Ovary (tissue), 9 donors: ENCODE measurements around the gene BCL2A1. TPM values are rescaled to one million over a fixed set of nuclear protein-coding genes. Genes with fewer than 3 reads are reported as not detected.

Experiments
- DNase-seq, 5 donors: peaks; one replicate each; pipeline ENCODE4 v3.0.0-alpha.2; 2019 to 2020
- H3K27ac ChIP-seq, 2 donors: fragments of 200-600 bp; one replicate each; pipeline versions ENCODE4 v1.5.1 to v1.8.0; 2019 to 2022
- H3K27me3 ChIP-seq: fragments of 200-600 bp; one replicate; pipeline ENCODE4 v1.8.0; 2022
- H3K36me3 ChIP-seq: fragments of 200-600 bp; sonication (generic); one replicate; pipeline ENCODE4 v1.5.1; 2019
- H3K4me1 ChIP-seq: one replicate; pipeline ENCODE4 v1.8.1; 2013; ENCODE audit warnings: mild to moderate bottlenecking, moderate library complexity; ENCODE audit not compliant: insufficient read depth
- H3K4me3 ChIP-seq: fragments of 200-600 bp; sonication (generic); one replicate; pipeline ENCODE4 v1.5.1; 2017
- H3K9me3 ChIP-seq, 2 donors: fragments of 200-600 bp in 1 of 2; sonication (generic) in 1 of 2; one replicate each; pipeline versions ENCODE4 v1.5.1 to v1.8.1; 2013 to 2019; ENCODE audit warnings: mild to moderate bottlenecking in 1 of 2, moderate library complexity in 1 of 2
- CTCF ChIP-seq, 3 donors: fragments of 450-650 bp in 2 of 3; fragments of 200-600 bp in 1 of 3; IDR thresholded peaks; one replicate each; pipeline versions ENCODE4 v1.5.1 to v1.8.0; 2016 to 2022; ENCODE audit warnings: antibody characterized with exemption in 3 of 3, mild to moderate bottlenecking in 1 of 3
- EP300 ChIP-seq: sonication (generic); formaldehyde crosslinking; IDR thresholded peaks from one replicate; pipeline ENCODE4 v1.6.1; 2017; ENCODE audit warnings: antibody characterized with exemption
- POLR2A ChIP-seq: fragments of 450-650 bp; IDR thresholded peaks from one replicate; pipeline ENCODE4 v1.6.1; 2017; ENCODE audit warnings: antibody characterized with exemption, mild to moderate bottlenecking, moderate library complexity
- WGBS, 3 donors: extraction: QIAGEN DNeasy Blood & Tissue Kit in 1 of 3; methylation state at CpG; one replicate each; pipeline versions ENCODE4 v1.1.5 to v1.1.7; 2013 to 2017; 5-methylcytosine and 5-hydroxymethylcytosine counted together
- intact Hi-C, 4 donors: fragments of 100-400 bp; cut with DNase I; formaldehyde crosslinking; loops; one replicate each; pipeline versions ENCODE4 v1.11.0 to v1.15.1; 2022 to 2023
- polyA plus RNA-seq, 2 donors: library from polyadenylated mRNA; stranded (reverse); fragments of 200-250 nt in 1 of 2; fragments of 350-450 nt in 1 of 2; fragmentation: Illumina TruSeq in 1 of 2; extraction: RNeasy Lipid Tissue Mini Kit (QIAGEN cat#74804) in 1 of 2; gene quantifications; one replicate each; pipeline ENCODE4 v1.2.3, GENCODE V29; 2013 to 2014
- total RNA-seq, 7 donors: library from RNA; depleted of rRNA in 2 of 7; stranded (reverse); fragments of >200 nt in 2 of 7; fragmentation: NEBNext Ultra II Directional in 3 of 7; extraction: Animal tissue kit (Norgen Biotek cat#: 25700) in 3 of 7; gene quantifications; one replicate each; pipeline versions ENCODE4 v1.1.0 to v1.2.4, GENCODE V29; 2016 to 2023
- donor health status: DM: no; HTN: no; CAD: no; lungs with moderate emphysema.
- donor health status: DM: no; HTN: no; CAD: no.
- donor health status: Bipolar disorder and iron deficiency.
- donor health status: DM: yes; HTN: yes; CAD: no.
- donor health status: DM: no; HTN: no; CAD: no.
- donor health status: DM: yes; HTN: yes; CAD: no.

The BCL2A1 gene
- total and polyA plus RNA-seq, 9 donors: 0.48 to 4.0 (median 1.2) TPM; not detected in 1

GRCh38 chr15:79969146-79969545 lies 1.9 kb downstream of the BCL2A1 start:
- Histone ChIP-seq H3K4me1 (no peaks in the 10 kb centered on the region), H3K36me3 (no peaks in the 10 kb centered on the region), H3K27ac (no peak overlapping the region), H3K27me3 (no peaks in the 10 kb centered on the region), H3K9me3 (no peaks in the 10 kb centered on the region), H3K4me3 (no peak overlapping the region)
- intact Hi-C loops: no loop called here
- WGBS, 3 donors: 86 to 89% (median 87%) methylated on average over 5 of the region's 5 CpGs
- DNase-seq: no peak
- TF ChIP-seq POLR2A: no peak
- no peak for TF ChIP-seq EP300
- TF ChIP-seq CTCF (IDR thresholded peaks at IDR 0.05): no peak

GRCh38 chr15:79967298-79968182 lies 3.5 kb downstream of the BCL2A1 start:
- intact Hi-C loops: no loop called here
- WGBS, 3 donors: 90 to 92% (median 90%) methylated on average over 10 of the region's 10 CpGs
- H3K4me3 ChIP-seq: no peak overlapping the region
- no peaks in the 10 kb centered on the region for H3K9me3 ChIP-seq
- H3K27me3 ChIP-seq: no peaks in the 10 kb centered on the region
- no peak for TF ChIP-seq POLR2A
- TF ChIP-seq EP300: no peak
- TF ChIP-seq CTCF (IDR thresholded peaks at IDR 0.05): no peak
- DNase-seq: no peak
- H3K4me1 ChIP-seq: no peaks in the 10 kb centered on the region
- no peak overlapping the region for H3K27ac ChIP-seq
- H3K36me3 ChIP-seq: no peaks in the 10 kb centered on the region

- intact Hi-C loops: no loop called here
- Histone ChIP-seq H3K4me1 (no peaks in the 10 kb centered on the region), H3K9me3 (no peaks in the 10 kb centered on the region), H3K4me3 (no peak overlapping the region), H3K27ac (no peak overlapping the region), H3K27me3 (no peaks in the 10 kb centered on the region), H3K36me3 (no peaks in the 10 kb centered on the region)
- WGBS, 3 donors: 82 to 89% (median 86%) methylated on average over 7 of the region's 7 CpGs
- no peak for DNase-seq
- TF ChIP-seq EP300: no peak
- no peak for TF ChIP-seq CTCF (IDR thresholded peaks at IDR 0.05)
- TF ChIP-seq POLR2A: no peak
Measured at GRCh38 chr15:79966634-79967297, 4.2 kb downstream of the BCL2A1 start.

- H3K36me3 ChIP-seq: no peaks in the 10 kb centered on the region
- no peaks in the 10 kb centered on the region for H3K9me3 ChIP-seq
- no peak overlapping the region for H3K4me3 ChIP-seq
- H3K27me3 ChIP-seq: no peaks in the 10 kb centered on the region
- TF ChIP-seq CTCF (IDR thresholded peaks at IDR 0.05) (no peak), POLR2A (no peak), EP300 (no peak)
- intact Hi-C loops: no loop called here
- H3K4me1 ChIP-seq: no peaks in the 10 kb centered on the region
- DNase-seq: no peak
- 79 to 82% (median 81%) methylated on average over 4 of the region's 4 CpGs for WGBS, 3 donors
- no peak overlapping the region for H3K27ac ChIP-seq
Measured at GRCh38 chr15:79965846-79966630, 5.0 kb downstream of the BCL2A1 start.
